GM21360 (cell line): Measurements from ENCODE around the gene ZNF280C.
A peak's percentile ranks its signal among the peaks of the same experiment; 100 is the strongest.
"Not testable (repeated sequence)": the region's sequence is repeated elsewhere in the genome, so short reads cannot be mapped to it uniquely, and the experiment has no call there.

Source experiments
- ATAC-seq: cut with Tn5 transposase; IDR thresholded peaks from one replicate; pipeline ENCODE4 v1.9.1; 2021; ENCODE audit warnings: mild to moderate bottlenecking, moderate library complexity; ENCODE audit not compliant: unreplicated experiment

The ZNF280C gene, protein sequence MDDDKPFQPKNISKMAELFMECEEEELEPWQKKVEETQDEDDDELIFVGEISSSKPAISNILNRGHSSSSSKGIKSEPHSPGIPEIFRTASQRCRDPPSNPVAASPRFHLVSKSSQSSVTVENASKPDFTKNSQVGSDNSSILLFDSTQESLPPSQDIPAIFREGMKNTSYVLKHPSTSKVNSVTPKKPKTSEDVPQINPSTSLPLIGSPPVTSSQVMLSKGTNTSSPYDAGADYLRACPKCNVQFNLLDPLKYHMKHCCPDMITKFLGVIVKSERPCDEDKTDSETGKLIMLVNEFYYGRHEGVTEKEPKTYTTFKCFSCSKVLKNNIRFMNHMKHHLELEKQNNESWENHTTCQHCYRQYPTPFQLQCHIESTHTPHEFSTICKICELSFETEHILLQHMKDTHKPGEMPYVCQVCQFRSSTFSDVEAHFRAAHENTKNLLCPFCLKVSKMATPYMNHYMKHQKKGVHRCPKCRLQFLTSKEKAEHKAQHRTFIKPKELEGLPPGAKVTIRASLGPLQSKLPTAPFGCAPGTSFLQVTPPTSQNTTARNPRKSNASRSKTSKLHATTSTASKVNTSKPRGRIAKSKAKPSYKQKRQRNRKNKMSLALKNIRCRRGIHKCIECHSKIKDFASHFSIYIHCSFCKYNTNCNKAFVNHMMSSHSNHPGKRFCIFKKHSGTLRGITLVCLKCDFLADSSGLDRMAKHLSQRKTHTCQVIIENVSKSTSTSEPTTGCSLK

DNA sequence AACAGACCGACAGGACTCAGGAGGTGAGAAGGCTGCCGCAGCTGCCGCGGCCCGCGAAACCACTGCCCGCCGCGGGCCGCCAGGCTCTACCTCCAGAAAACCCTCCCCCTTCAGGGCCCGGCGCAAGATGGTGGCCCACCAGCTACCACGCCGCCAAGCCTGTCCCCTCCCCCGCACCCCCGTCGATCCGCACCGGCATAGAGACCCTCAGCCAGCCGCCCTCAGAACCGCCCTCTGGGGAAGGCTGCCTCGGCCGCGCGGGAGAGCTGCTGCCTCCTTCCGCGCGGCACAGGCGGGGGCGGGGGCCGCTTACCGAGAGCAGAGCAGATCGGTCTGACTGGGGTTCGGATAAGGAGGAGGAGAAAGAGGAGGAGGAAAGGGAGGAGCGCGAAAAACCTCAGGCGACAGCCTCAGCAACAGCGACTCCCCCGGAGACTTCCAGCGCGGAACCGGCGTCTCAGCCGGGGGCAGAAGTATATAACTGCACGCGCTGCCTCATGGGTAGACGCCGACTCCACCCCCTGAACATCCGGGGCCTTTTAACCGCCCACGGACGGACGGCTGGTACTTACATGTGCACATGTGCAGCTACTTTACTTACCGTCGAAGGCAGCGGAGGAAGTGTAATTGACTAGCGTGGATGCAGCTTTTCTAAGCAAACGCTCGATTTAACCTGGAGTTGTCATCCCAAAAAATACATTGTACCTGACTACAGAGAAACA, at the start of gene ZNF280C:
TSS of gene ZNF280C (minus strand) at position 451 of the 722 bp plus-strand sequence. CDS start 8,450 bp downstream, outside the sequence.
- peak; percentile 90 for ATAC-seq

DNA sequence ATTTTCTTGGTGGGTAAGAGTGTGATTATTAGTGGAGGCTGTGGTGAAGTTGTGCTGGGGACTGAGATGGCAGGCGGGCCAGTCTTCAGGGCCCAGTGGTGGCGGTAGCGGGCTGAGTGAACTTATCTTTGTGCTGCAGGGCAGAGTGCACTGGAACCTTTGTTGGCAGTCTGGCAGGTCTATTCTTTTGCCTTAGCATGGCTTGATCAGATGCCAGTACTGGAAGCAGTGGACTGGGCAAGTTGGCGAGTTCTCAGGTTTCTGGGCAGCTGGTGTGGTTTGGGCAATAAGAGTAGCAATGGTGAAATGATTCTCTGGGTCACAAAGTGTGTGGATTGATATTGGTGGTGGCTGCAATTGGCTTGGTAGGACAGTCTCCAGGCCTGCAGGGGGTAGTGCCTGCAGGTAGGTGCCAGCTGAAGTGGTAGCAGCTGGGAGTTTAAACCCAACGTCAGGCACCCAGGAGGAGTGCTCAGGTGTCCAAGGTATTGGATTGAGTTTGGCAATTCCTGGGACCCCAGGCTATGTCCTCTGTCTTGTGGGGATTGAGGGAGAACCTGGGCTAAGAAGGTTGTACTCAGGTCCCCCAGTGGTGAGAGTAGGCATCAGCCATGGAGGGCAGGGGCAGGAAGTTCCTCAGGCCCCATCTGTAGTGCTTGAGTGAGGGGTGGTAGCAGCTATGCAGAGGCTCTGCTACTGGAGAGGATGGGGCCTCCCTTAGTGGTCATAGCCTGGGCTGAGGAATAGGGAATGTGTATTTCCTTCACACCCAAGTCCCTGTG, 36.1 kb upstream of the ZNF280C start:
- no peak for ATAC-seq

DNA sequence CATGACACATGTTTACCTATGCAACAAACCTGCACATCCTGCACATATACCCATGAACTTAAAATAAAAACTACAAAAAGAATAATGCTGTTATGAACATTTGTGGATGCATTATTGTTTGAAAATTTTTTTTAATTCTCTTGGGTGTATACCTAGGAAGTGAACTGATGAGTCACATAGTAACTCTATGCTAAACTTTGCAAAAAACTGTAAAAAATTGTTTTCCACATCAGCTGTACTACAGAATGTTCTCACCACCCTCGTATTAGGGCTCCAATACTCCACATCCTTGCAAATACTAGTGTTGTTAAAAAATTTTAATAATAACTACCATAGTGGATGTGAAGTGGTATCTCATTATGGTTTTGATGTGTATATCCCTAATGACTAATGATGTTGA, 33.3 kb upstream of the ZNF280C start:
- no peak for ATAC-seq

DNA sequence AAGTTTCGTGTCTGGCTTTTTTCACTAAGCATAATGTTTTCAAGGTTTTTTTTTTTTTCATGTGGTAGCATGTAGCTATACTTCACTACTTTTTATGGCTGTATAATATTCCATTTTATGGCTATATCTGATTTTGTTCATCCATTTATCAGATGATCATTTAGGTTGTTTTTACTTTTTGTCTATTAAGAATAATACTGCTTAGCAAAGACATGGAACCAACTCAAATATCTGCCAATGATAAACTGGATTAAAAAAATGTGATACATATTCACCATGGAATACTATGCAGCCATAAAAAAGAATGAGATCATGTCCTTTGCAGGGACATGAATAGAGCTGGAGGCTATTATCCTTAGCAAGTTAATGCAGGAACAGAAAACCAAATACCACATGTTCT, 32.7 kb upstream of the ZNF280C start:
- ATAC-seq, result no peak

DNA sequence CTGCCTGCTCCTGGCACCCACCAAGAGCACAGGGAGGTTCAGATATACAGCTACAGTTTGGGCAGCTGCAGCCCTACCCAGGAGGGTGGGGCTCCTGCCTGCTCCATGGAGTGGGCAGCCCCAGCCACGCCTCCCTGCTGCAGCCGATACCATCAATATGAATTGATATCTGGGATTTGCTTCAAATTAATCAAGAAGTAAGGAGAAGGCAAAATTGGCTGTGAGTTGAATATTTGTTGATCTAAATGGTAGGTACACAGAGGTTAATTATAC, 31.2 kb upstream of the ZNF280C start:
- ATAC-seq, result no peak

DNA sequence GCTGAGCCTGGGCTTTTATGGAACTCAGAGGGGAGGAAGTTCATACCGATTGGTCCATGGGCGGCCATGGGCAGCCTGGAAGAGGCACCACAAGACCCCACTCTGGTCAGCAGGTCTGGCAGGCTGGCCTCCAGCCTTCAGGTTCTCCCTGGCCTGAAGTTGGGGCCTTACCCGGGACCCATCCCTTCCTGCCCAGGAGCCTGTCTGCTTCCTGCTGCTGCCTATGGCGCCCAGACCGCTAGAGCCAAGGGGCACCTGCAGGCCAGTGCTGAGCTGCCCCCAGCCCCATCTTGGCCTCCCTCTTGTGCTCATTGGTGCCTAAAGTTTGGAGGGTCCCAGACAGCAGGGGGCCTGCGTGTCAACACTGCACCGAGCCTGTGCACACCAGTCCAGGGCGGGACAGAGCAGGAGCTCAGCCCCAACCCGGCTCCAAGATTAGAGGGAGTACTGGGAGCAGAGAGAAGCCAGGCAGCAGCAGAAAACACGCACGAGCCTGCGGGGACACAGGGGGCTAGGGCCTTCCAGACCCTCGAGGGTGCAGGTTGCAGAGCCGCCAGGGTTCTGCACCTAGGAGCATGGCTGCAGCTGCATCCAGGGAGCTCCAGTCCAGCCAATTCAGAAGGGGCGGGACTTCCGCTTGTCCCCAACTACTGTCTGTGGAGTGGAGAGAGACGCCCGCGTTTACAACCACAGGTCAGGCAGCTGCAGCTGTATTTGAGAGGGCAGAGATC, 30.7 kb upstream of the ZNF280C start:
- ATAC-seq, result no peak

DNA sequence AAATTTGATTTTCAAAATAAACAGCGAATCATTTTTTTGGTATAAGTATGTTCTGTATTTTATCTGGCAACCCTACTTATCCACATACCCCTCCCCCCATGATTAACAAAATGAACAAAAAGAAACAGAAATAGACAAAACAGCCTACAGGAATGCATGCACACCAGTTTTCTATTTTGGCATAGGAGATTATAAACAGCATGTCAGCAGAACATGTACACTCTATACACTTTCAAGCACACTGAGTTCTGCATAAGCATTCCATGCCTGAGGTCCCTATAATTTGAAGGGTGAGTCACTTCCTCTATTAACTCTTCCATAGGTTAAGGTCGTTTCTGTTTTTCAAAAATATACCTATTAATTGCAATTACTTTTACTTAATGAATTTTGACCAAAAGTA, 28.0 kb upstream of the ZNF280C start:
- ATAC-seq, result no peak

DNA sequence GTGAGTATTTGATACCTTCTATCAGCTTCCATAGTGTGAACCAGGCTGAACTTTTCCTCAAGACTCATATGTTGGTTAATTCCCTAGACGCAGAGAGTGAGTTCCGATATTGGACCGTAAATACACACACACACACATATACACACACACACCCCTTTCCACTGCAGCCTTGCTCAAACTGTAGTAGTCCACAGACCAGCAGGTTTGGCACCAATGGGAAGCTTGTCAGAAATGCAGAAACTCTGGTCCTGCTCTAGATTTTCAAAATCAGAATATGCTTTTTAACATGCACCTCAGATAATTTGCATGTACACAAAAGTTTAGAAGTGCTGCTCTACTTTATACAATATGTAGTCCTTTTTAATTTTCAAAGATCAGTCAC, 27.6 kb upstream of the ZNF280C start:
- ATAC-seq, result no peak

DNA sequence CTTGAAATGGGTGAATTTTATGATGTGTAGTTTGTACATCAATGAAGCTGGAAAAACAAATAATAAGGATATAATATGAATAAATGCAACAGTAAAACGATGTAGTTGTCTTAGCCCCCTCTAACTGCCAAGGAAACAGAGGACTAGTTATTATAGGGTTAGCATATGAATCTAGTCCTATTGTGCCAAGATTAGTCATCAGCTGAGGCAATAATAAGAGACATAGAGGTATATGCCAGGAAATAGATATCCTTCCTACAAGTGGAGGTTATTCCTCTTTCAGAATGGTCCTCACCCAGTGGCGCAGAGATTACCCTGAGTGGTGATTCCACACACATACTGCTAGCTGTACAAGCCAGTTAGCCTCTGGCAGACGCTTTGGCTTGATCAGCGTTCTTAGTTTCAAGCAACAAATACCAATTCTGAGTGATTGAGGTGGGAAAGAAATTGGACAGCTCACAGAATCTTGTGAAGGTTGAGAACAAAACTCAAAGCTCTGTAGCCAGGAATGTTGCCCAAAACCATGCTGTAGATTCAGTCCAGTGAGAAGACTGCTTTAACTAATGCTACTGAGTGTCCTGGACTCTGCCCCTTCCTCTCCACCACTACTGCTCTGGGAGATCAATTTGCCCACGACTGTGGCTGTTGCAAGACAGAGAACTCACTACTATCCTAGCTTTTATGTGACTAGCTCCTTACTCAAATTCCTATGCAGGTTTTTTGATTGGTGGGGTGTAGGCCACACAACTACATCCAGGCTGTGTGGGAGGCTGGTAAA, 27.0 kb upstream of the ZNF280C start:
- no peak for ATAC-seq

DNA sequence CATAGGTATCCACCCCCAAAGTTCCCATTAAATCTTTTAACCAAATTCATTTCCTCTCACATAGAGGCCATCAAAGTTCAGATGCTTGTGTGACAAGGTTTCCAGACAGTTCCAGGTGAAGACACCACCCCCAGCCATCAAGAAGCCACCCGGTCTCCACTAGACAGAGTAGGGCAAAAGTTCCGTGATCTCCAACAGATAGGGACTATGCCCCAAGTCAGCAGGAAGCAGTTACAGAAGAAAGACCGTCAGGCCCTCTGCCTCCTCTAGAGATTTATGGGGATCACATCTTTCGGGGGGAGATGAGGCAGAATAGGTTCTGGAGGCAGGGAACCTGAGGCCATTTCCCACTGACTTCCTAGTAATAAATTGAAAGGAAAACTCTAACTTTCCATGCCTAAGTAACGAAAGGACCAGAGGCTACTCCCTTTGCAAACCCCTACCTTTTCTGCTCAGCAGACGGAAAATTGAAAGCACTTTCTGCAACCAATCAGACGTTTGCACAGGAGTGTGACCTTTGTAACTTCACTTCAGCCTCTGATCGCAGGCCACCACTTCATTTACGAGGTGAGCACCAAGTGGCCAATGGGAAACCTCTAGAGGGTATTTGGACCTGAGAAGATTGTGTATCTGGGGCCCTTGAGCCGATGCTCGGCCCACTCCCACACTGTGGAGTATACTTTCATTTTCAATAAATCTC, 18.5 kb upstream of the ZNF280C start:
- no peak for ATAC-seq

DNA sequence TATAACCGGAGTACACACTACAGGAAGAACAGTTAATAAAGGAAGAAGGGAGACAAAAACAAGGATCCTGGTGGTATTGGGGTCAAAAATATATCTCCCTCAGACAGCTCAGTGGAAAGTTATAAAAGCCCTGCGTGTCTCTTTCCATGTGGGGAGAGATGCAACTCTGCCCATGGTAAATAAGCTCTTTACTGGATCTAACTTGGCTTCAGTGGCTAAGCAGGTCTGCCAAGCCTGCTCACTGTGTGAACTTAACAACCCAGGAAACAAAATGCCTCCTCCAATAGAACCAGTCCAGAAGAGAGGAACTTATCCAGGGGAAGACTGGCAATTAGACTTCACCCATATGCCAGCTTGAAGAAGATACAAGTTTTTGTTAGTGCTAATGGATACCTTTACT, 17.0 kb upstream of the ZNF280C start:
- no peak for ATAC-seq

DNA sequence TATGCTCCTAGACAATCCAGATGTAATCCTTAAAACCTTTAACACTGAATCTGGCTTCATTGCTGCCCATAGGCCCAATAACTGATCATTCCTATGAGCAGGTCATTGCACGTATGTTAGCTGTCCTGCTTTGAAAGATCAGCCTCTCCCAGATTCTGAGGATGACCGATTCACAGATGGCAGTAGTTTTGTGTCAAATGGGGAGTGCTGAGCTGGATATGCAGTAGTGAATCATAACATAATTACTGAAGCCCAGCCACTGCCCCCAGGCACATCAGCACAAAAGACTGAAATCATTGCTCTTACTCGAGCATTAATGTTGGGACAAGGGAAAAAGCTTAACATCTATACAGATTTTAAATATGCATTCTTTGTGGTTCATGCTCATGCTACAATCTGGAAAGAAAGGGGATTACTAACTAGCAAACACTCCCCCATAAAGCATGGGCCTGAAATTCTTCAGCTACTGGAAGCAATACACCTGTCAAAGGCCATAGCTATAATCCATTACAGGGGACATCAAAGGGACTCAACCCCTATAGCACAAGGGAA, 16.4 kb upstream of the ZNF280C start:
- ATAC-seq, result no peak

DNA sequence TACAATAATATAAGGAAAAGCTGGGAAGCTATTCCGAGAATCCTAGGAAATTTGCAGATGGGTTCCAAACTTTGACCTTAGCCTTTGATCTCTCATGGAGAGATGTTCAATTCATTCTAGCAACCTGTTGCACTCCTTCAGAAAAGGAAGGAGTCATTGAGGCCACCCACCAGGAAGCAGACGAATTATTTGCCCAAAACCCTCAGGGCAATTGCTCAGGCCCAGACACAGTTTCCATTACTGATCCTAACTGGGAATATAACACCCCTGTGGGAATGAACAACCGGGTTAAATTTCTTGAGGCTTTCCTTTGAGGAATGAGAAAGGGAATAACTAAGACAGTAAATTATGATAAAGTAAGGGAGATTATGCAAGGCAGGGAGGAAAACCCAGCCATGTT, 13.5 kb upstream of the ZNF280C start:
- no peak for ATAC-seq

DNA sequence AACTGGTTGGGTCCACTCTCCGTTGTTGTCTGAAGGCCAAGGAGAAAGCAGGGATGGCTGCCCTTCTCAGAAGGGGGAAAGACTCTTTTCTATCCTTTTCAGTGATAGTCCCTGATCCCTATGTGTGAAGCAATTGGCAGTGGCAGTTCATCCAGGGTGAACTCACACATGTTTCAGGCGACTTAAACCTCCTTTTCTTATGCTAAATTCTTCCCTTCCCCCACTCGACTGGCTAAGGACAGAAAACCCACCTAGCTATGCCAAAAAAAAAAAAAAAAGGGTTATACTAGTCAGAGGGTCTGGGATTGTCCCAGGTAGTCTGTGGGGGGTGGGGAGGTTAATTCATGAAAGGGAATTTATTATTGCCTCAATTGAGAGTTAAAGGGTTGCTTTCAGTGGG, 12.2 kb upstream of the ZNF280C start:
- ATAC-seq, result no peak

DNA sequence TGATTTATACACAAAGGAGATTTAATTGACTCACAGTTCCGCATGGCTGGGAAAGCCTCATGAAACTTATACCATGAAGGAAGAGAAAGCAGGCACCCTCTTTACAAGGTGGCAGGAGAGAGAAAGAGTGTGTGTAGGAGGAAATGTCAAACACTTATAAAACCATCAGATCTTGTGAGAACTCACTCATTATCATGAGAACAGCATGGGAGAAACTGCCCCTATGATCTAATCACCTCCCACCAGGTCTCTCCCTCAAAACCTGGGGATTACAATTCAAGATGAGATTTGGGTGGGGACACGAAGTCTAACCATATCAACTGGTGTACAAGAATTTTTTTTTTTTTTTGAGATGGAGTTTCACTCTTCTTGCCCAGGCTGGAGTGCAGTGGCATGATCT, 3.6 kb upstream of the ZNF280C start:
- ATAC-seq, result not testable (repeated sequence)

DNA sequence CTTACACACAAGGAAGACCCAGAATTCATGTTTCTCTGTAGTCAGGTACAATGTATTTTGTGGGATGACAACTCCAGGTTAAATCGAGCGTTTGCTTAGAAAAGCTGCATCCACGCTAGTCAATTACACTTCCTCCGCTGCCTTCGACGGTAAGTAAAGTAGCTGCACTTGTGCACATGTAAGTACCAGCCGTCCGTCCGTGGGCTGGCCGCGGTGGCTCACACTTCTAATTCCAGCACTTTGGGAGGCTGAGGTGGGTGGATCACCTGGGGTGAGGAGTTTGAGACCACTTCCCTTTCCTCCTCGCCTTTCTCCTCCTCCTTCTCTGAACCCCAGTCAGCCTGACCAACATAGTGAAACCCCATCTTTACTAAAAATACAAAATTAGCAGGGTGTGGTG, 692 bp upstream of the ZNF280C start:
- not testable (repeated sequence) for ATAC-seq

DNA sequence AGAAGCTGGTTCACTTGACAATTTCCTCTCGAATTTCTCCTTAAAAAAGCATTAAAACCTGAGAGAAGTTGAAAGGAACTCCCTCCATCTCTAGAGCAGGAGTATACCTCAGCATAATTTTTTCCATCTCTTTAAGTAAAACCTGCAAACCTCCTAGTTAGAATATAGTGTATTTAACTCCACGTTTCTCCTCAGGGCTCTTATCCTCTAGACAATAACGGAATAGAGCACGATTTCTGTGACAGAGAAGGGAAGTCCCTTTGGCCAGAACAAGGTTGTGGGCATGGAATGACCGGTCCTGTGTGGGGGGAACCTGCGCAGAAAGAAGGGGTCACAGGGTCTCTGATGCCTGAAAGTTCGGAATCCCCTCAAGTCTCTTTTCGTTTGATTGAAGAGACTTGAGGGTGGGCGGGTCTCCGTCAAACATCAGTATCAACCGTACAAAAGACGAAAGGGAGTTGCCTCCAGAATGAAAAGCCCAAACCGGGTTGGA, 697 bp downstream of the ZNF280C start:
- peak; percentile 5 for ATAC-seq

DNA sequence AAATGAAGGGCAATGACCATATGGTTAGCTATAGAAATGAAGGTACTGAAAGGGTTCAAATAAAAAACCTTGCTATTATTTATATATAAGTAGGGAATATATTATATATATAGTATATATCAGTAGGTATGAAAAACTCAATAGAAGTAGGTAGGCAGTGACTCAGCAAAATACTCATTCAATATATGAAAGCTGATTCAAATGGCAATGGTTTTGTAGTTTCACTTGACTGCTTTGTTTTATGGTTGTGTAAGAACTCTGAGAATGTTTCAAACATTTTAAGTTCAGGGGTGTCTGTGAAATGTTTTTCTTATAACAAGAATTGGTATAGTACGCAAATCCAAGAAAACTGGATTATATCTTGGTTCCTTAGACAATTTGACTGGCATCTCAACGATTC, 4.1 kb downstream of the ZNF280C start:
- no peak for ATAC-seq

DNA sequence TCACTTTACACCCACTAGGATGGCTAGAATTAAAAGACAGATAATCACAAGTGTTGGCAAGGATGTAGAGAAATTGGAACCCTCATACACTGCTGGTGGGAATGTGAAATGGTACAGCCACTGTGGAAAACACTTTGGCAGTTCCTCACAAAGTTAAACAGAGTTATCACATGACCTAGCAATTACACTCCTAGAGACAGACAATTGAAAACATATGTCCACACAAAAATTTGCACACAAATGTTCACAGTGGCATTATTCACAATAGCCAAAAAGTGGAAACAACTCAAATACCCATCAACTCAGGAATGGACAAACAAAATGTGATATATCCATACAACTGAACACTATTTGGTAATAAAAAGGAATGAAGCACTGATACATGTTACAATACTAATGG, 5.7 kb downstream of the ZNF280C start:
- ATAC-seq, result no peak
